ENCODE data around the gene CMTR1. TPM values are rescaled to one million over a fixed set of nuclear protein-coding genes. Genes with fewer than 3 reads are reported as not detected.
A peak's percentile ranks its signal among the peaks of the same experiment; 100 is the strongest.

CMTR1 gene
- total RNA-seq, 2 experiments from 2014 or later, result 71.7 to 74.2 TPM

DNA sequence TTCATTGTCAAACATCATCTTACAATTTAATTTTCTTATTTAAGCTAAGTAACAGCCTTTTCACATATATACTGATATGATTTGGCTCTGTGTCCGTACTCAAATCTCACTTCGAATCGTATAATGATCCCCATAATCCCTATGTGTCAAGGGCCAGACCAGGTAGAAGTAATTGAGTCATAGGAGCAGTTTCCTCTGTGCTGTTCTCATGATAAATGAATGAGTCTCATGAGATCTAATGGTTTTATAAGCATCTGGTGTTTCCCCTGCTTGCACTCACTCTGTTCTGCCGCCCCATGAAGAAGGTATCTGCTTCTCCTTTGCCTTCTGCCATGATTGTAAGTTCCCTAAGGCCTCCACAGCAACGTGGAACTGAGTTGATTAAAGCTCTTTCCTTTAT, 25.1 kb upstream of the CMTR1 start:
- CTCF ChIA-PET, result no interaction called here

DNA sequence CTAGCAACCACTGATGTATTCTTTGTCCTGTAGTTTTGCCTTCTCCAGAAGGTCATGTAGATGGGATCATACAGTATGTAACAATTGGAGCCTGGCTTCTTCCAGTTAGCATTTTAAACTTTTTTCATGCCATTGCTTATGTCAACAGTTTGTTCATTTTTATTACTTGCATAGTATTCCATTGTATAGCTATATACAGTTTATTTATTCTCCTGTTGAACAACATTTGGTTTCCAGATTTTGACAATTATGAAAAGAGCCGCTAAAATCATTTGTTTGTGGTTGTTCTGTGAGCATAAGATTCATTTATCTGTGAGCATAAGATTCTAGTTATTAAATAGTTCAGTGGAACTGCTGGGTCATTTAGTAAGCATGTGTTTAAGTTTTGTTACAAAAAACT, 23.5 kb upstream of the CMTR1 start:
- ATAC-seq, result no peak
- ChIA-PET POLR2A (no interaction called here), CTCF (no interaction called here)
- H3K27me3 Mint-ChIP-seq (ENCODE audit: low read depth), result peaks cover 31% of the 10 kb centered on the region
- H3K9me3 Mint-ChIP-seq (ENCODE audit: insufficient read depth), result no peaks in the 10 kb centered on the region
- H3K36me3 Mint-ChIP-seq (ENCODE audit: low read depth), result no peaks in the 10 kb centered on the region
- no peak overlapping the region for H3K27ac Mint-ChIP-seq
- DNase-seq, result no peak
- no peak overlapping the region for H3K4me3 Mint-ChIP-seq
- H3K4me1 Mint-ChIP-seq (ENCODE audit: low read depth), result no peaks in the 10 kb centered on the region

More for the DNA sequence above, 25.1 kb upstream of the CMTR1 start:
- Mint-ChIP-seq H3K27me3 (ENCODE audit: low read depth) (peaks cover 35% of the 10 kb centered on the region), H3K4me1 (ENCODE audit: low read depth) (no peaks in the 10 kb centered on the region), H3K9me3 (ENCODE audit: insufficient read depth) (no peaks in the 10 kb centered on the region), H3K4me3 (no peak overlapping the region), H3K36me3 (ENCODE audit: low read depth) (no peaks in the 10 kb centered on the region), H3K27ac (no peak overlapping the region)
- ATAC-seq (no peak), DNase-seq (no peak)
- POLR2A ChIA-PET, result interaction anchor here (1.1 kb wide), 1 partner anchor 34 kb away, joined by 3 read pairs; no protein-coding TSS in a partner anchor

DNA sequence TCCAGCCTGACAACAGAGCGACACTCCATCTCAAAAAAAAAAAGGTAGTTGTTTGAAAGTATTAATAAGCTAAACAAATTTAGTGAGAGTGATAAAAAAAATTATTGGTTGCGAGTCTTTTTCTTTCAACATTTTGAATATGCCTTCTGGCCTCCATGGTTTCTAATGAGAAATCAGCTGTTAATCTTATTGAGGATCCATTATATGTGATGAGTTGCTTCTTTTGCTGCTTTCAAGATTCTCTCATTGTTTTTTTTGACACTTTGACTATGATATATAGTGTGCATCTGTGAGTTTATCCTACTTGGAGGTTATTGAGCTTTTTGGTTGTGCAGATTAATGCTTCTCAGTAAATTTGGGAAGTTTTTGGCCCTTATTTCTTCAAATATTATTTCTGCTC, 15.6 kb upstream of the CMTR1 start:
- Mint-ChIP-seq H3K9me3 (ENCODE audit: insufficient read depth) (no peaks in the 10 kb centered on the region), H3K4me1 (ENCODE audit: low read depth) (no peaks in the 10 kb centered on the region)
- CTCF ChIA-PET, result no interaction called here

DNA sequence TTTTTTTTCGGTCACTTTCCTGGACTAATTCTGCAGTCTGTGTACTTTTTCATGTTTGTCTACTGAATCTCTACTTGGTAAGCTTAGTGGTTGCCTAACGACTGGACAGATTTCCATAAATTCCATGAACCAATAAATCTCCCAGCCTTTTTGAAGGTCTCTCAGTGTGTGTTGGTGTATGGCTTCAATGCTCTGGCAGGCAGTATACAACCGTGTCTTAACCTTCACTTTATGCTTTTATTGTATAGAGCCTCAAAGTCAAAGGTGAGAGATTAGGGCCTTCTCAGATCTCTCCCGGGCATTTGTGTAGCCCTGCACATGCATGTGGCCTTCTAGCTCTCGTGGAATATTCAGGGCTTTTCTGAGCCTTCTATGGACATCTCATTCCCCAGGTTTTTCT, 14.3 kb upstream of the CMTR1 start:
- H3K36me3 Mint-ChIP-seq (ENCODE audit: low read depth), result no peaks in the 10 kb centered on the region
- H3K9me3 Mint-ChIP-seq (ENCODE audit: insufficient read depth), result no peaks in the 10 kb centered on the region
- CTCF ChIA-PET, result no interaction called here
- H3K27me3 Mint-ChIP-seq (ENCODE audit: low read depth), result peaks cover 18% of the 10 kb centered on the region
- H3K4me1 Mint-ChIP-seq (ENCODE audit: low read depth), result no peaks in the 10 kb centered on the region
- POLR2A ChIA-PET, result no interaction called here
- H3K27ac Mint-ChIP-seq, result no peak overlapping the region
- H3K4me3 Mint-ChIP-seq, result no peak overlapping the region
- DNase-seq (no peak), ATAC-seq (no peak)

More for the DNA sequence above, 15.6 kb upstream of the CMTR1 start:
- Mint-ChIP-seq H3K36me3 (ENCODE audit: low read depth) (no peaks in the 10 kb centered on the region), H3K27me3 (ENCODE audit: low read depth) (peaks cover 11% of the 10 kb centered on the region), H3K4me3 (no peak overlapping the region), H3K27ac (no peak overlapping the region)
- POLR2A ChIA-PET, result no interaction called here
- ATAC-seq (no peak), DNase-seq (no peak)

DNA sequence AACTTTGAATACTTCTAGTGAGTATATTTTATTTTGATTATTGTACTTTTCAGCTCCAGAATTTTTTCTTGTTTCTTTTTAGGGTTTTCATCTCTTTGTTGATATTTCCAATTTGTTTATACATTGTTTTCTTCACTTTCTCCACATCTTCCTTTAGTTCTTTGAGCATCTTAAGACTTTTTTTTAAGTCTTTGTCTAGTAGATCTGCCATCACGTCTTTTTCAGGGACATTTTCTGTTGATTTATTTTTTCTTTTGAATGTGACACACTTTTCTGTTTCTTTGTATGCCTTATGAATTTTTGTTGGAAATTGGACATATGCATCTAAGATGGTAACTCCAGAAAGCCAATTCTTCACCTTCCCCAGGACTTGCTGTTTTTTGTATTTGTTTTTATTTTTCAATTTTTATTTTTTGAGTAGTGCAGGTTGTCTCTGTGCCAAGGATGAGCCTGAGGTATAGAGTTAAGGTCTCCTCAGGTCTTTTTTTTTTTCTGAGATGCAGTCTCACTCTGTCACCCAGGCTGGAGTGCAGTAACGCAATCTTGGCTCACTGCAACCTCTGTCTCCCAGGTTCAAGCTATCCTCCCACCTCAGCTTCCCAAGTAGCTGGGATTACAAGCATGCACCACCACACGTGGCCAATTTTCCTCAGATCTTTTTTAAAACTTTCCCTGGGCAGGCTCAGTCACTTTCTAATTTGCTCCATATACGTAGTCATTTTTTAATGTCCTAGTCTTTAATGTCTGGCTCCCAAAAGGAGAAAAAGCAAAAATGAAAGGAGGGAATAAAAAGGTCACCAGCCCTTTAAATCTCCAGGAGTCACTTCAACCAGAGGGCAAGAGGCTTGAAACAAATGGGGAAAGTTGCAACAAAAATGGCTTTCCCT, 6.7 kb upstream of the CMTR1 start:
- DNase-seq (no peak), ATAC-seq (no peak)
- peaks cover 32% of the 10 kb centered on the region for H3K27me3 Mint-ChIP-seq (ENCODE audit: low read depth)
- CTCF ChIA-PET, result no interaction called here
- H3K4me1 Mint-ChIP-seq (ENCODE audit: low read depth), result peaks cover 4% of the 10 kb centered on the region
- no peak overlapping the region for H3K27ac Mint-ChIP-seq
- no peaks in the 10 kb centered on the region for H3K9me3 Mint-ChIP-seq (ENCODE audit: insufficient read depth)
- POLR2A ChIA-PET, result no interaction called here
- no peaks in the 10 kb centered on the region for H3K36me3 Mint-ChIP-seq (ENCODE audit: low read depth)
- H3K4me3 Mint-ChIP-seq, result no peak overlapping the region

DNA sequence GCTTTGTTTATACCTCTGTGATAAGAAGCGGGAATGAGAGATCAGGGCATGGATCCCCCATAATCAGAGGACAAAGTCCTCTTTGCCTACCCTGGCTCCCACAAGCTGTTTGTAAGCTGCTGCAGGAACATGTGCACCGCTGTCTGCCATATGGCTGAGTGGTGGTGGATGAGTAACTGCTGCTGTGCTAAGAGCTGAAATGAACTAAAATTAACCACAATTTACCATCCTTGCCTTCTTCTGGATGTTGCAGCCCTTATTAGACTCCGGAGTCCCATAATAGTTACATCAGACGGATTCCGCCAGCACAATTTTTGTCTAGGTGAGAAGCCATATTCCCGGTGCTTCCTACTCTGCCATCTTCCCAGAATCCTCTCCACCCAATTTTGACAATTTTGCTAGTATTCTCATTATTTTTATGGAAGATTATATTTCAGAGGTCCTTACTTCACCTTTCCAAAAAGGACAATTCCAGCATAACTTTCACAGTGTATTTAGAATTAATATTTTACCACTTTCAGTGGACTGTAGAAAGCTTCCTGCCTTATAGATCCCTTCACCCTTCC, 6.0 kb upstream of the CMTR1 start:
- peaks cover 10% of the 10 kb centered on the region for H3K4me1 Mint-ChIP-seq (ENCODE audit: low read depth)
- H3K36me3 Mint-ChIP-seq (ENCODE audit: low read depth), result no peaks in the 10 kb centered on the region
- no peak overlapping the region for H3K27ac Mint-ChIP-seq
- DNase-seq (no peak), ATAC-seq (no peak)
- POLR2A ChIA-PET, result no interaction called here
- no peak overlapping the region for H3K4me3 Mint-ChIP-seq
- H3K27me3 Mint-ChIP-seq (ENCODE audit: low read depth), result peaks cover 35% of the 10 kb centered on the region
- H3K9me3 Mint-ChIP-seq (ENCODE audit: insufficient read depth), result no peaks in the 10 kb centered on the region
- CTCF ChIA-PET, result no interaction called here

DNA sequence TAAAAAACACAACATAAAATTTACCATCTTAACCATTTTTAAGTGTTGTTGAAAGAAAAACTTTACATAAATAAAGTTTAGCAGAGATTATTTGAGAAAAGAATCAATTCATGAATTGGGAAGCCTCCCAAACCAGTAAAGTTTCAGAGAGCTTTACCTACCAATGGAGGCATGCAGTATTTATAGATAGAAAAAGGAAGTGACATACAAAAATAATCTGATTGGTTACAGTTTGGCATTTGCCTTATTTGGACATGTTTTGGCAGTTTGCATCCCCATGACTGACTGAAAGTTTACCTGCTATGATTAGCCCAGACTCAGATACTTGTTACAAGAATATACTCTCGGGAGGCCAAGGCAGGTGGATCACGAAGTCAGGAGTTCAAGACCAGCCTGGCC, 3.7 kb upstream of the CMTR1 start:
- ChIA-PET POLR2A (no interaction called here), CTCF (no interaction called here)
- Mint-ChIP-seq H3K4me1 (ENCODE audit: low read depth) (peaks cover 22% of the 10 kb centered on the region), H3K27ac (no peak overlapping the region), H3K27me3 (ENCODE audit: low read depth) (peaks cover 27% of the 10 kb centered on the region), H3K4me3 (no peak overlapping the region), H3K9me3 (ENCODE audit: insufficient read depth) (no peaks in the 10 kb centered on the region), H3K36me3 (ENCODE audit: low read depth) (peaks cover 7% of the 10 kb centered on the region)
- ATAC-seq (no peak), DNase-seq (no peak)

DNA sequence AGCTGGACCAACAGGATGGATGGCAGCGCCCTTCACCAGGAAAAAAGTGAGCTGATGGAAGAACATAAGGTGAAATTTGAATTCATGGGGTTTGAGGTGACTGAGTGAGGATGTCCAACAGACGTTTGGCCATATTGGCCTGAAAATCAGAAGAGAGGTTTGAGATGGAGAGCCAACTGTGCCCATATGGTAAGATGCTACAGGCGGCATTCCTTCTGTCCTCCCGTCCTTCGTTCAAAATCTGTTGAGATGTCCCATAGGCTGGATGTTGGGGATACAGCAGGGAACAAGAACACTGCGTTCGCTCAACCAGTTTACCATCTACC, 468 bp upstream of the CMTR1 start:
- Mint-ChIP-seq H3K4me1 (ENCODE audit: low read depth) (peaks cover 43% of the 10 kb centered on the region), H3K36me3 (ENCODE audit: low read depth) (peaks cover 29% of the 10 kb centered on the region), H3K27ac (peak overlapping the region; percentile 98), H3K4me3 (peak overlapping the region; percentile 92), H3K9me3 (ENCODE audit: insufficient read depth) (no peaks in the 10 kb centered on the region), H3K27me3 (ENCODE audit: low read depth) (peaks cover 16% of the 10 kb centered on the region)
- ChIA-PET CTCF (interaction anchor here (1.2 to 2.5 kb wide), 3 partner anchors 66 to 107 kb away, joined by 3 to 12 read pairs (median 5); no protein-coding TSS in a partner anchor), POLR2A (interaction anchor here (0.6 to 2.8 kb wide), 18 partner anchors 10 to 558 kb away, joined by 3 to 28 read pairs (median 4); partner anchors contain the start of genes PIM1 and PPIL1)
- DNase-seq (no peak), ATAC-seq (no peak)

DNA sequence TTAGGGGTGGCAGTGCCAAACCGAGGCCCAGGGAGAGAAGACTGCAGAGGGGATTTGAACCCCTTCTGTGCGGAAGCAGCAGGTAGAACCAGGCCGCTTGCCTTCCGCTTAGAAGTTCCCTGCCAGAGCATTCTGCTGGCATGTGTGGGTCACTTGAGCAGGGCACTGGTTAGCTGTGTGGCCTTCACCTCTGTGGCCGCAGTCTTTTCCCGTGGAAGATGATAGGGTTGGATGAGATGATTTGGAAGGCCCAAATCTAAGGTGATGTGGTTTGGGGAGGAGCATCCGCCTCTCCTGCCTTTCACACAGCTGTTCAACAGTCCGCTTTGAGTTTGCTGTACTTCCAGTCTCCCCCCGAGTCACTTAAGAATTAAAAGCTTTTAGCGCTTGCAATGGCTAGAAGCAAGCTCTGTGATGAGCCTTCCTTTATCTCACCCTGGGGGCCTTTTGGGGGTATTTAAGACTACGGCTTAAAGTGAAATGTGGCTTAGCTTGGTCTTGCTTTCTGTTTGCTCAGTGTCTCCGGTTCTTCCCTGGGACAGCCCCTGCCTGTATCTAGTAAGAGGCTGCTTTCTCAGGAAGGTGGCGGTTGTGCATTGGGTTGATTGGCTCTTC, 743 bp downstream of the CMTR1 start:
- POLR2A ChIA-PET, result interaction anchor here (0.6 to 2.8 kb wide), 21 partner anchors 9 to 559 kb away, joined by 3 to 28 read pairs (median 3); partner anchors contain the start of genes MDGA1, PIM1 and PPIL1
- DNase-seq, result peak; percentile 61
- H3K36me3 Mint-ChIP-seq (ENCODE audit: low read depth), result peaks cover 37% of the 10 kb centered on the region
- H3K27ac Mint-ChIP-seq, result peak overlapping the region; percentile 98
- peaks cover 7% of the 10 kb centered on the region for H3K27me3 Mint-ChIP-seq (ENCODE audit: low read depth)
- ATAC-seq, result peak; percentile 37
- no peaks in the 10 kb centered on the region for H3K9me3 Mint-ChIP-seq (ENCODE audit: insufficient read depth)
- CTCF ChIA-PET, result interaction anchor here (1.0 to 2.5 kb wide), 7 partner anchors 8 to 559 kb away, joined by 3 to 12 read pairs (median 4); partner anchors contain the start of gene PPIL1
- H3K4me3 Mint-ChIP-seq, result peak overlapping the region; percentile 92
- peaks cover 50% of the 10 kb centered on the region for H3K4me1 Mint-ChIP-seq (ENCODE audit: low read depth)

DNA sequence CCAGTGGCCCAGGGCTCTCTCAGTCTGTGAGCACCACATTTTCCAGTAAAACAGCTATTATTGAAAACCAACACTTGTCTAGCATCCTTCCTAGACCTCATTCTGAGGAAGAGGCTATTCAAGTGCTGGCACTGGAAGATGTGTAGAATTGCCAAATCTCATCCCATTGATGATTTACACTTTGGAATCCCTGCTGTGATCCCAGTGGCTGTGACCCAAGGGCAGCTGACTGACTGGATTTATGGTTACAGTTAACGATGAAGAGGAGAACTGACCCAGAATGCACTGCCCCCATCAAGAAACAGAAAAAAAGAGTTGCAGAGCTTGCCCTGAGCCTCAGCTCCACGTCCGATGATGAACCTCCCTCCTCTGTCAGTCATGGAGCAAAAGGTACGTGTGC, 2.4 kb downstream of the CMTR1 start:
- ATAC-seq (no peak), DNase-seq (no peak)
- Mint-ChIP-seq H3K27me3 (ENCODE audit: low read depth) (peaks cover 3% of the 10 kb centered on the region), H3K9me3 (ENCODE audit: insufficient read depth) (no peaks in the 10 kb centered on the region), H3K36me3 (ENCODE audit: low read depth) (peaks cover 46% of the 10 kb centered on the region), H3K4me3 (no peak overlapping the region), H3K27ac (peak overlapping the region; percentile 39), H3K4me1 (ENCODE audit: low read depth) (peaks cover 50% of the 10 kb centered on the region)
- ChIA-PET POLR2A (interaction anchor here (2.8 kb wide), 1 partner anchor 81 kb away, joined by 22 read pairs; no protein-coding TSS in a partner anchor), CTCF (interaction anchor here (1.0 to 1.4 kb wide), 2 partner anchors 53 to 110 kb away, joined by 3 to 4 read pairs; no protein-coding TSS in a partner anchor)

DNA sequence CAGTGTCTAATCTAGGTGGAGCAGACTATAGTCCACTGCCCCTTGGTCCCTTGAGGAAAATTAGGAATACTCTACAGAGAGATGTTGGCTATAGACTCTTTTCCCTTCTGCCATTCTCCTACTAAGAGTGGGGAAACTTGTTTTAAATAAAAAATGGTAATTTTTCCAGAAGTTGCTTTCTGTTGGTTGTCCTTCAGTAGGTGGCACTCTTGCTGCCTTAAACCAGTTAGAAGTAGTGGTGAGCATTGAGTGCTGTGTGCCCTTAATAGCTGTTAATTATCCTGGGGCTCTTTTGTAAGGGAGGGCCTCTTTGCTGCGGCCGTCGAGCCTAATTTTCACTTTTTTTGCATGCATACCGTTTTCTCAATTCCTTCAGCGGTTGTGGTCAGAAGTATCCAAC, 2.8 kb downstream of the CMTR1 start:
- DNase-seq (no peak), ATAC-seq (no peak)
- CTCF ChIA-PET, result interaction anchor here (1.4 kb wide), 1 partner anchor 54 kb away, joined by 4 read pairs; no protein-coding TSS in a partner anchor
- H3K36me3 Mint-ChIP-seq (ENCODE audit: low read depth), result peaks cover 46% of the 10 kb centered on the region
- peaks cover 53% of the 10 kb centered on the region for H3K4me1 Mint-ChIP-seq (ENCODE audit: low read depth)
- no peaks in the 10 kb centered on the region for H3K9me3 Mint-ChIP-seq (ENCODE audit: insufficient read depth)
- POLR2A ChIA-PET, result no interaction called here
- H3K27ac Mint-ChIP-seq, result peak overlapping the region; percentile 39
- peaks cover 3% of the 10 kb centered on the region for H3K27me3 Mint-ChIP-seq (ENCODE audit: low read depth)
- H3K4me3 Mint-ChIP-seq, result no peak overlapping the region

DNA sequence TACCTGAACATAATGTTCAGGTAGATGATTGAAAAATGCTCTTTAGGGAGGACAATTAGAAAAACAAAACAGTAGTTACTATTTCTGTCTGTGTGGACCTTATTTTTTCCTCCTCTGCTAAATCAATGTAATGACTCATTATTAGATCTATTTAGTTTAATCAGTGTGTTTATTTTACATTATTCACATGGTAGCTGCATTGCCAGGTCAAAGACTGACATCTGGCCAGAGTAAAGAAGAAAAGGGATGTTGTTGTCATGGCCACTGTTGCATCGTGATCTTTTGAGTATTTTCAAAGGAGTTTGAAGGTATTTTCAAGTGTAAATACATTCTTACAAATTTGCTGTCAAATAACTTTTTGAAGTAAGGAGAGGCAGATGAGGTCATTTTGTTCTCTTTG, 5.9 kb downstream of the CMTR1 start:
- POLR2A ChIA-PET, result no interaction called here
- H3K4me3 Mint-ChIP-seq, result no peak overlapping the region
- peaks cover 56% of the 10 kb centered on the region for H3K4me1 Mint-ChIP-seq (ENCODE audit: low read depth)
- H3K27me3 Mint-ChIP-seq (ENCODE audit: low read depth), result no peaks in the 10 kb centered on the region
- ATAC-seq (no peak), DNase-seq (no peak)
- no peak overlapping the region for H3K27ac Mint-ChIP-seq
- H3K9me3 Mint-ChIP-seq (ENCODE audit: insufficient read depth), result no peaks in the 10 kb centered on the region
- H3K36me3 Mint-ChIP-seq (ENCODE audit: low read depth), result peaks cover 60% of the 10 kb centered on the region
- CTCF ChIA-PET, result no interaction called here

Data from activated CD8-positive, alpha-beta T cell treated with anti-CD3 and anti-CD28 coated beads, Interleukin-2, amount 10 ng/mL, durations not matched to agents 7 days and 5 days (primary cell).